Peyer's patch (tissue), 4 donors: ENCODE data around the gene CCDC78. TPM values are rescaled to one million over a fixed set of nuclear protein-coding genes. Genes with fewer than 3 reads are reported as not detected.

Source experiments
- DNase-seq, 3 donors: peaks; one replicate each; pipeline ENCODE4 v3.0.0-alpha.2; 2017 to 2019
- H3K27ac ChIP-seq, 4 donors: fragments of 200-600 bp; sonication (generic); one replicate each; pipeline ENCODE4 v1.5.1; 2016 to 2019
- H3K27me3 ChIP-seq, 2 donors: fragments of 200-600 bp; sonication (generic); one replicate each; pipeline ENCODE4 v1.5.1; 2019
- H3K36me3 ChIP-seq, 3 donors: fragments of 200-600 bp; sonication (generic); one replicate each; pipeline ENCODE4 v1.5.1; 2016 to 2019
- H3K4me1 ChIP-seq, 4 donors: fragments of 200-600 bp; sonication (generic); one replicate each; pipeline ENCODE4 v1.5.1; 2016 to 2019
- H3K4me3 ChIP-seq, 4 donors: fragments of 200-600 bp; sonication (generic); 1 replicate in 3 of 4; 2 replicates in 1 of 4; pipeline ENCODE4 v1.5.1; 2016 to 2019; ENCODE audit warnings: mild to moderate bottlenecking in 1 of 4
- H3K9me3 ChIP-seq, 4 donors: fragments of 200-600 bp; sonication (generic); one replicate each; pipeline ENCODE4 v1.5.1; 2016 to 2019; ENCODE audit warnings: mild to moderate bottlenecking in 1 of 4
- POLR2A ChIP-seq, 2 donors: fragments of 450-650 bp; IDR thresholded peaks; one replicate each; pipeline ENCODE4 v1.5.1; 2017; ENCODE audit warnings: antibody characterized with exemption in 2 of 2, mild to moderate bottlenecking in 2 of 2, moderate library complexity in 2 of 2
- total RNA-seq, 4 donors: library from RNA; depleted of rRNA; stranded (reverse); fragments of >200 nt; gene quantifications; one replicate each; pipeline ENCODE4 v1.1.0, GENCODE V29; 2016
- TF ChIP-seq, protein P1 (sequence below), 6 experiments: fragments of 450-650 bp in 4 of 6; fragments of 200-600 bp in 2 of 6; sonication (generic) in 1 of 6; IDR thresholded peaks; one replicate each; pipeline ENCODE4 v1.5.1; 2017 to 2019; ENCODE audit warnings: antibody characterized with exemption in 6 of 6, mild to moderate bottlenecking in 3 of 6, moderate library complexity in 1 of 6

CCDC78 gene
- total RNA-seq, 4 donors from 2014 or later = 2.1 to 13.2 (median 6.3) TPM

DNA sequence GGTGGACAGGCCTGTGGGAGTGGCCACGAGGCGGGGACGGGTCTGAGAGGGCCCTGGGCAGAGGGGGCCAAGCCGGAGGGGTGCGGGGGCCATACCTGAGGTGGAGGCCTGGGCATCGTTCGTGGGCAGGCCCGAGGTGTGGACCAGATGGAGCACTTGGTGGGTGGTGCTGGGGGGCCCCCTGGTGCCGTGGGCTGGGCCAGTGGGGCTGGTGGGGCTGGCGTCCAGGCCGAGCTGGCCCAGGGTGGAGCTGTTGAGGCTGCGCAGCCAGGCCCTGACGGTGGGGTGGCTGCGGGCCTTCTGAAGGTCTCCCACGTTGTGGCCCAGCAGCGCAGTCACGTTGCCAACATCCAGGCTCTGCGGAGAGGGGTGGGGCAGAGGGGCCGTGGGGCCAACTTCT lies 43.7 kb upstream of the CCDC78 start:
- TF ChIP-seq, protein P1, sequence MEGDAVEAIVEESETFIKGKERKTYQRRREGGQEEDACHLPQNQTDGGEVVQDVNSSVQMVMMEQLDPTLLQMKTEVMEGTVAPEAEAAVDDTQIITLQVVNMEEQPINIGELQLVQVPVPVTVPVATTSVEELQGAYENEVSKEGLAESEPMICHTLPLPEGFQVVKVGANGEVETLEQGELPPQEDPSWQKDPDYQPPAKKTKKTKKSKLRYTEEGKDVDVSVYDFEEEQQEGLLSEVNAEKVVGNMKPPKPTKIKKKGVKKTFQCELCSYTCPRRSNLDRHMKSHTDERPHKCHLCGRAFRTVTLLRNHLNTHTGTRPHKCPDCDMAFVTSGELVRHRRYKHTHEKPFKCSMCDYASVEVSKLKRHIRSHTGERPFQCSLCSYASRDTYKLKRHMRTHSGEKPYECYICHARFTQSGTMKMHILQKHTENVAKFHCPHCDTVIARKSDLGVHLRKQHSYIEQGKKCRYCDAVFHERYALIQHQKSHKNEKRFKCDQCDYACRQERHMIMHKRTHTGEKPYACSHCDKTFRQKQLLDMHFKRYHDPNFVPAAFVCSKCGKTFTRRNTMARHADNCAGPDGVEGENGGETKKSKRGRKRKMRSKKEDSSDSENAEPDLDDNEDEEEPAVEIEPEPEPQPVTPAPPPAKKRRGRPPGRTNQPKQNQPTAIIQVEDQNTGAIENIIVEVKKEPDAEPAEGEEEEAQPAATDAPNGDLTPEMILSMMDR (IDR thresholded peaks at IDR 0.05) = no peak
- TF ChIP-seq POLR2A (IDR thresholded peaks at IDR 0.05) = no peak
- H3K27me3 ChIP-seq = no peaks in the 10 kb centered on the region
- DNase-seq = no peak

DNA sequence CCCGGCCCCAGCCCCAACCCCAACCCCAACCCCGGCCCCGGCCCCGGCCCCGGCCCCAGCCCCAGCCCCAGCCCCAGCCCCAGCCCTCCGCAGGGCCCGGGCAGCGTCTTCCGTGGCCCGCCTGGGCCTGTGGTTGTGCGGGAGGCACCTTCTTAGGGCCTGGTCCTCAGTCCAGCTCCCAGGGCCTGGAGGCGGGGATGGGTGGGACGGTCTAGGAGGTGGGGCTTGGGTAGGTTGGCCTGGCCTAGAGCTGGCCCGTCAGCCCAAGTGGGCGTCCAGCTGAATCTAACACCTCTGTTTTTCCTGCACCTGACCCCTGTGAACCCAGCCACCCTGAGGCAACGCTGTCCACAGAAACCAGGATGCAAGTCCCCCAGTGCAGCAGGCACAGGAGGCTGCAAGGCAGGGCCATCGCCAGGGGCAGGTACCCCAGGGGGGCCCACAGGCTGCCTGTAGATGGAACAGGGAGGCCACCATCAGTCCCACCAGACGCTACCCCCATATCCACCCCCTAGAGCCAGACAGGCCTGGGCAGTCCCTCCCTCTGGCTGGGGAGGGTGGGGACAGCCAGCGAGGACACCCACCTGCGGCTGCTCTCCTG lies 43.0 kb upstream of the CCDC78 start:
- no peak for DNase-seq
- no peak for TF ChIP-seq POLR2A (IDR thresholded peaks at IDR 0.05)
- H3K4me3 ChIP-seq = no peak overlapping the region
- no peaks in the 10 kb centered on the region for H3K9me3 ChIP-seq
- no peaks in the 10 kb centered on the region for H3K27me3 ChIP-seq
- no peak overlapping the region for H3K27ac ChIP-seq
- no peaks in the 10 kb centered on the region for H3K36me3 ChIP-seq
- no peaks in the 10 kb centered on the region for H3K4me1 ChIP-seq

More for the DNA sequence above, 43.7 kb upstream of the CCDC78 start:
- no peak overlapping the region for H3K27ac ChIP-seq
- H3K4me3 ChIP-seq = no peak overlapping the region
- H3K9me3 ChIP-seq = no peaks in the 10 kb centered on the region
- no peaks in the 10 kb centered on the region for H3K36me3 ChIP-seq
- no peaks in the 10 kb centered on the region for H3K4me1 ChIP-seq

DNA sequence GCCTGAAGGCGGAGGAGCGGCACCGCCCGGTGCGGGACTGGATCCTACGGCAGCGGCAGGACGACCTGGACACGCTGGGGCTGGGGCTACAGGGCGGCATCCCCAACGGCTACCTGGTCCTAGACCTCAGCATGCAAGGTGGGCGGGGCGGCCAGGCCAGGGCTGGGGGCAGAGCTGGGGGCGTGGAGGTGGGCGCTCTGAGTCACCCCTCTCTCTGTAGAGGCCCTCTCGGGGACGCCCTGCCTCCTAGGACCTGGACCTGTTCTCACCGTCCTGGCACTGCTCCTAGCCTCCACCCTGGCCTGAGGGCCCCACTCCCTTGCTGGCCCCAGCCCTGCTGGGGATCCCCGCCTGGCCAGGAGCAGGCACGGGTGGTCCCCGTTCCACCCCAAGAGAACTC lies 42.2 kb upstream of the CCDC78 start:
- no peak overlapping the region for H3K27ac ChIP-seq
- DNase-seq = no peak
- no peak overlapping the region for H3K4me3 ChIP-seq
- no peaks in the 10 kb centered on the region for H3K4me1 ChIP-seq
- H3K36me3 ChIP-seq = no peaks in the 10 kb centered on the region
- no peaks in the 10 kb centered on the region for H3K27me3 ChIP-seq
- no peaks in the 10 kb centered on the region for H3K9me3 ChIP-seq
- no peak for TF ChIP-seq POLR2A (IDR thresholded peaks at IDR 0.05)
- TF ChIP-seq, protein P1 (IDR thresholded peaks at IDR 0.05) = no peak

DNA sequence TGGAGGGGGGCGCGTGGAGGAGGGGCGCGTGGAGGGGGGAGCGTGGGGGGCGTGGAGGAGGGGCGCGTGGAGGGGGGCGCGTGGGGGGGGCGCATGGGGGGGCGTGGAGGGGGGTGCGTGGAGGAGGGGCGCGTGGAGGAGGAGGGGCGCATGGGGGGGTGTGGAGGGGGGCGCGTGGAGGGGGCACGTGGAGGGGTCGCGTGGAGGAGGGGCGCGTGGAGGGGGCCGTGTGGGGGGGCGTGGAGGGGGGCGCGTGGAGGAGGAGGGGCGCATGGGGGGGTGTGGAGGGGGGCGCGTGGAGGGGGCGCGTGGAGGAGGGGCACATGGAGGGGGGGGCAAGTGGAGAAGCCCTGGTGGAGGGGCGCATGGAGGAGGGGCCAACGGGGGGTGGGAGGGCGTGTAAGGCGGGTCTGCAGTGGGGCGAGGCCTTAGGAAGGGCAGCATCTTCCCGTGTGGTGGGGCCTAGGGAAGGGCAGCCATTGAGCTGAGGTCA lies 41.5 kb upstream of the CCDC78 start:
- Histone ChIP-seq H3K27ac (no peak overlapping the region), H3K9me3 (no peaks in the 10 kb centered on the region), H3K36me3 (no peaks in the 10 kb centered on the region), H3K27me3 (no peaks in the 10 kb centered on the region), H3K4me1 (no peaks in the 10 kb centered on the region), H3K4me3 (no peak overlapping the region)
- no peak for DNase-seq
- TF ChIP-seq POLR2A (IDR thresholded peaks at IDR 0.05) = no peak
- TF ChIP-seq, protein P1 (IDR thresholded peaks at IDR 0.05) = no peak

DNA sequence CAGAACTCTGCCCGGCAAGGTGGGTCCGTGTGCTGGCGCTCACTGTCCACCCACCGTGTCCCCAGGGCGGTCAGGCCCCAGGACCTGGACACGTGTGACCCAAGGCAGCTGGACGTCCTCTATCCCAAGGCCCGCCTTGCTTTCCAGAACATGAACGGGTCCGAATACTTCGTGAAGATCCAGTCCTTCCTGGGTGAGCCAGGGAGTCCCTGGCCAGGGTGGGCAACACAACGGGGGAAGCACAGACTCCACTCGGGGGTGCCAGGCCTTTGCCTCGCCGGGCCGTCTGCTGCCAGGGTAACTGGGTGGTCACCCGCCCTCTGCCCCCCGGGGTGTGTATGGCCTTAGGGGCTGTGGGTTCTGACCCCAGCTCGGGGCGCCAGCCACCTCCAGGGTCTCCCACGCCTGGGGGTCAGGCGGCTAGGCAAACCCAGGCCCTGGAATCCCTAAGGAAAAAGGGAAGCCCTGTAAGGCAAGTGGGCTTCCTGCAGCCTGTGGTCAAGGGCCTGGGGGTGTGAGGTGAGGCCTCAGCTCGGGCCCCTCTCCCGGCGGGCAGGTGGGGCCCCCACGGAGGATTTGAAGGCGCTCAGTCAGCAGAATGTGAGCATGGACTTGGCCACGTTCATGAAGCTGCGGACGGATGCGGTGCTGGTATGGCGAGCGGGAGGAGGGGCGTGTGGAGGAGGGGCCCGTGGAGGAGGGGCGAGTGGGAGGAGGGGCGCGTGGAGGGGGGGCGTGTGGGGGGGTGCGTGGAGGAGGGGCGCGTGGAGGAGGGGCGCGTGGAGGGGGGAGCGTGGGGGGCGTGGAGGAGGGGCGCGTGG lies 40.8 kb upstream of the CCDC78 start:
- Histone ChIP-seq H3K4me1 (no peaks in the 10 kb centered on the region), H3K4me3 (no peak overlapping the region), H3K27ac (no peak overlapping the region), H3K27me3 (no peaks in the 10 kb centered on the region), H3K9me3 (no peaks in the 10 kb centered on the region), H3K36me3 (no peaks in the 10 kb centered on the region)
- DNase-seq = no peak
- no peak for TF ChIP-seq POLR2A (IDR thresholded peaks at IDR 0.05)
- TF ChIP-seq, protein P1 (IDR thresholded peaks at IDR 0.05) = no peak
